BE2C (cell line): ENCODE results near the gene CP.

Experiments
- DNase-seq: peaks from one replicate; pipeline ENCODE4 v3.0.0-alpha.2; 2020
- H3K27me3 ChIP-seq: fragments of 250-450 bp; sonication (Bioruptor Pico); 2 replicates; pipeline ENCODE4 v1.5.1; 2020; ENCODE audit warnings: mild to moderate bottlenecking
- H3K36me3 ChIP-seq: fragments of 250-450 bp; sonication (Bioruptor Pico); 2 replicates; pipeline ENCODE4 v1.5.1; 2020; ENCODE audit warnings: mild to moderate bottlenecking
- H3K4me1 ChIP-seq: fragments of 250-450 bp; sonication (Bioruptor Pico); 2 replicates; pipeline ENCODE4 v1.5.1; 2020
- H3K4me3 ChIP-seq: 2 replicates; pipeline ENCODE4 v1.5.1; 2011; ENCODE audit warnings: low read depth, low read length
- H3K9me3 ChIP-seq: fragments of 250-450 bp; sonication (Bioruptor Pico); 2 replicates; pipeline ENCODE4 v1.5.1; 2020
- CTCF ChIP-seq: IDR thresholded peaks from 2 replicates; pipeline ENCODE4 v1.5.1; 2012; ENCODE audit warnings: mild to moderate bottlenecking, low read depth, low read length

Gene CP

GRCh38 chr3:149195221-149195620 is 26.4 kb downstream of the CP start:
- Histone ChIP-seq H3K9me3 (no peaks in the 10 kb centered on the region), H3K4me1 (peaks cover 9% of the 10 kb centered on the region), H3K36me3 (no peaks in the 10 kb centered on the region), H3K4me3 (no peak overlapping the region), H3K27me3 (no peaks in the 10 kb centered on the region)
- no peak for DNase-seq
- TF ChIP-seq CTCF = no peak

DNA sequence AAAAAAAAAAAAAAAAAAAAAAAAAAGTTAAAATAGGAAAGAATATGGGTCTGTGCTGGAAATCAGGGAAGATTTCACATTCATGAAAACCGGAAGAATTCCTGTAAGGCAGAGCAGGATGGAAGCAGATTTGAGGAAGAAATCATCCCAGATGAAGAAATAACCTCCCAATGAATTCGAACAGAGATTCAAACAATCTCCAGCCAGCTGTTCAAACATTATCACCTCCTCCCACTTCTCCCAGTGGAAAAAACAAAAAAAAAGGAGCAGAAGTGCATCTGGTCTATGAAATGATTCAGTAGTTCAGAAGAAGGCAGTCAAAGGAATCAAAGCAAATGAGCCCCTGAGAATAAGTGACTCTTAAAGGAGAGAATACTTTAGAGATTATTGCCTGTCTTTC is 33.1 kb downstream of the CP start:
- TF ChIP-seq CTCF = no peak
- Histone ChIP-seq H3K36me3 (no peaks in the 10 kb centered on the region), H3K4me3 (no peak overlapping the region), H3K4me1 (peaks cover 2% of the 10 kb centered on the region; the same call in 1 of the 2 replicates), H3K9me3 (no peaks in the 10 kb centered on the region), H3K27me3 (no peaks in the 10 kb centered on the region)
- DNase-seq = no peak

DNA sequence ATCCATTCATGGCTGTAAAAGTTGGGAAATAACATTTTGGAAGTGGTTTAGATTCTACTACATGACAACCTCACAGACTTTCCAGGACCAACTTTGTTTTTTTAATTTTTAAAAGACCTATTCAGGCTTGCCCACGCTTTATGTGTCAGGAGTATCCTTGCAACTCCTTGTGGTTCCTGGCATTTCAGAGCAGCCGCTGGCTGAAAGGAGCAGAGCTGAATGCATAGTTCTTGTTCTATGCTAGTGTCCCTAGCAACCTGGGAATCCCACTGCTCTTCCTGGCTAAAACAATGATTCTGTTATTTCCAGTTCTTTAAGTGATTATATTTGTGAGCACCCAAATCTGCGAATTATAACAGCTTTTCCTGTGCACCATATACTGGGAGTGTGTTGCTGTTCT is 34.9 kb downstream of the CP start:
- peaks cover 2% of the 10 kb centered on the region; the same call in 1 of the 2 replicates for H3K4me1 ChIP-seq
- no peak for DNase-seq
- H3K27me3 ChIP-seq = no peaks in the 10 kb centered on the region
- H3K36me3 ChIP-seq = no peaks in the 10 kb centered on the region
- TF ChIP-seq CTCF = no peak
- H3K9me3 ChIP-seq = no peaks in the 10 kb centered on the region
- H3K4me3 ChIP-seq = no peak overlapping the region

DNA sequence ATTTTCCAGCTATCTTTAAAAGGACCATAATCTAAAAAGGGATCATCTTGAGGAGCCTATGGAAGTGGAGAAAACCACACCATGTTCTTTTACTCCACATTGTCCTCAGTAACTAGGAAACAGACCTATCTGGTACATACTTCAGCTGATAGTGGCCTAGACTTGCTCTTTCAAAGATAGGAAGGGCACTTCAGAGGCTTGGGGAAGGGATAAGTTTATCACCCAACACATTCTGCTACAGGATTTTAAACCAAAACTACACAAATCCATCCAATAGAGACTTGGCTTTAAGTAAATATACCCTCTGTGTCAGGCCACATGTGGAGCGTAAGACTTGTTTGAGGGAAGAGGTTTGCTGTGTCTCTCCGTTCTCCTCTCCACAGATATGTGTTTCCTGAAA is 35.4 kb downstream of the CP start:
- Histone ChIP-seq H3K9me3 (no peaks in the 10 kb centered on the region), H3K36me3 (no peaks in the 10 kb centered on the region), H3K27me3 (no peaks in the 10 kb centered on the region), H3K4me3 (no peak overlapping the region), H3K4me1 (peaks cover 2% of the 10 kb centered on the region; the same call in 1 of the 2 replicates)
- no peak for TF ChIP-seq CTCF
- no peak for DNase-seq

DNA sequence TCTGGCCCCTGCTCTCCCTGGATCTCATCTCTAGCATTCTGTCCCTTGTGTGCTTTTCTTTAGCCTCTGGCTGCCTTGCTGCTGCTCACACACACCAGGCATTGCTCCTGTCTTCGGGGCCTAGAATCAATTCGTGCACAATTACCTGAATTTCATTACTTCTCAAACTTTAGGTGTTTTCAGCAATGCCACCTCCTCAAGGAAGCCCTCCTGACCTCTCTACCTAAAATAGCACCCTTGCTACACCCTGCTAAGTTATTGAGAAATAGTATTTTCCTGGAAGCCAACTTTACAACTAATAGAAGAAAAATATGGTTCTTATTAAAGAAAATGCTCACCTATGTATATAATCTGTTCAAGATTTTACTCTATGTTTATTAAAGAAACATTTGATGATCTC is 40.4 kb downstream of the CP start:
- Histone ChIP-seq H3K27me3 (no peaks in the 10 kb centered on the region), H3K36me3 (no peaks in the 10 kb centered on the region), H3K4me3 (no peak overlapping the region), H3K4me1 (no peaks in the 10 kb centered on the region; the same call in 1 of the 2 replicates), H3K9me3 (no peaks in the 10 kb centered on the region)
- no peak for TF ChIP-seq CTCF
- DNase-seq = no peak

DNA sequence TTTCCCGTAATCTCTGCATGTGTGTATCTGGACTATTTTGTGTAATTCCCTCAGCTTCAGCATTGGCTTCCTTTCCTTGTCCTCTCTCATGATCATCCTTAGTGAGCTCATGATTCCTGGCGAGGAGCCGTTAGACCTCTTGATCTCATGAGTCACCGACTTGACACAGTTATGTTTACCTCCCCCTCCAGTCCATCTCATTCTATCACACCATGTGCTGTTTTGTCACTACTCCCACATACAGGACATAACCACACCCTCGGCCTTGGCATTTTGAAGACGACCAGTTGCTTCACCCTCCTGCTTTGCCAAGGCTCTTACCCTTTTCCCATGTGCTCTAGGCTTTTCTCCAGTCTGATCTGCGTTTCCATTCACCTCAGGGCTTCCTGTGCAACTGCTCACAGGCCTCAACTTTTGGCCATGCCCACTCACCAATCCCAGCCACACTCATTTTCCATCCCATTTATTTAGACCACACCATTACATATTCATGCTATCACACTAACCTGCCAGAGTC is 41.5 kb downstream of the CP start:
- no peak for DNase-seq
- Histone ChIP-seq H3K27me3 (no peaks in the 10 kb centered on the region), H3K4me1 (no peaks in the 10 kb centered on the region; the same call in 1 of the 2 replicates), H3K9me3 (no peaks in the 10 kb centered on the region), H3K4me3 (no peak overlapping the region), H3K36me3 (no peaks in the 10 kb centered on the region)
- no peak for TF ChIP-seq CTCF
